GM12878 (cell line): Measurements from ENCODE around the gene MISP3.

ENCODE experiments used
- GATAD2B ChIP-seq: fragments of 450-650 bp; conservative IDR thresholded peaks from 2 replicates; pipeline ENCODE4 v1.6.1; 2017; ENCODE audit warnings: low read depth, mild to moderate bottlenecking, moderate library complexity
- MYC ChIP-seq: IDR thresholded peaks from 2 replicates; pipeline ENCODE4 v1.6.1; 2011; ENCODE audit warnings: mild to moderate bottlenecking, low read length, moderate library complexity, inconsistent platforms; ENCODE audit not compliant: insufficient read depth, insufficient replicate concordance, insufficient read length, severe bottlenecking
- NBN ChIP-seq: fragments of 450-650 bp; IDR thresholded peaks from 2 replicates; pipeline ENCODE4 v1.6.1; 2016
- RELA ChIP-seq: fragments of 450-650 bp; IDR thresholded peaks from 2 replicates; pipeline ENCODE4 v1.8.0; 2014; ENCODE audit warnings: borderline replicate concordance; ENCODE audit not compliant: partially characterized antibody
- ZNF384 ChIP-seq: IDR thresholded peaks from 2 replicates; pipeline ENCODE4 v1.6.1; 2012; ENCODE audit warnings: low read depth, mild to moderate bottlenecking, low read length, improper control_type of control experiment, borderline replicate concordance
- TF ChIP-seq, protein P1 (sequence below): IDR thresholded peaks from 2 replicates; pipeline ENCODE4 v1.6.1; 2012; ENCODE audit warnings: low read depth, low read length, improper control_type of control experiment
- TF ChIP-seq, protein P2 (sequence below), 3 experiments: IDR thresholded peaks in 2 of 3; conservative IDR thresholded peaks in 1 of 3; 2 replicates each; pipeline ENCODE4 v1.5.1; 2011; ENCODE audit warnings: low read depth in 3 of 3, low read length in 3 of 3, mild to moderate bottlenecking in 3 of 3, control low read depth in 2 of 3, moderate library complexity in 2 of 3, inconsistent platforms in 1 of 3, mixed read lengths in 1 of 3; ENCODE audit not compliant: control insufficient read depth in 2 of 3, insufficient read depth in 1 of 3; ENCODE audit errors: extremely low read depth in 1 of 3

DNA sequence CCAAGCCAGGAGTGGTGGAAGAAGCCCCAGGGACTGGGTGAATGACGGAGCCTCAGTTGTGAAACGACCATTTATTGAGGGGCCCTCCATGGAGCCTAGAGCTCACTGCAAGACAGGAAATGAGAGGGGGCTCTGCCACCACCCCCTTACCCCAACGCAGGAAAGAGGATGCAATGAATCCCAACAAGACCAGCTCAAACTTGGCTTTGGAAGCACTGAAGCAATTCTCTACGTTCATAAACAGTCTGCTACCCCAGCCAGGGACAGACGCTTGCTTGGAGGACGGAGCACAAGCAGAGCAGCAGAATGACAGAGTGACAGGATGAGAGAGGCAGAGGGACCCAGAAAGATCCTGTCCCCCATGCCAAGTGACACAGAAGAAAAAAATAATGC is 43.9 kb downstream of the MISP3 start:
- TF ChIP-seq GATAD2B (no peak), ZNF384 (no peak), MYC (no peak), NBN (no peak), RELA (no peak)
- TF ChIP-seq, protein P1, sequence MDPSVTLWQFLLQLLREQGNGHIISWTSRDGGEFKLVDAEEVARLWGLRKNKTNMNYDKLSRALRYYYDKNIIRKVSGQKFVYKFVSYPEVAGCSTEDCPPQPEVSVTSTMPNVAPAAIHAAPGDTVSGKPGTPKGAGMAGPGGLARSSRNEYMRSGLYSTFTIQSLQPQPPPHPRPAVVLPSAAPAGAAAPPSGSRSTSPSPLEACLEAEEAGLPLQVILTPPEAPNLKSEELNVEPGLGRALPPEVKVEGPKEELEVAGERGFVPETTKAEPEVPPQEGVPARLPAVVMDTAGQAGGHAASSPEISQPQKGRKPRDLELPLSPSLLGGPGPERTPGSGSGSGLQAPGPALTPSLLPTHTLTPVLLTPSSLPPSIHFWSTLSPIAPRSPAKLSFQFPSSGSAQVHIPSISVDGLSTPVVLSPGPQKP = no peak
- TF ChIP-seq, protein P2, sequence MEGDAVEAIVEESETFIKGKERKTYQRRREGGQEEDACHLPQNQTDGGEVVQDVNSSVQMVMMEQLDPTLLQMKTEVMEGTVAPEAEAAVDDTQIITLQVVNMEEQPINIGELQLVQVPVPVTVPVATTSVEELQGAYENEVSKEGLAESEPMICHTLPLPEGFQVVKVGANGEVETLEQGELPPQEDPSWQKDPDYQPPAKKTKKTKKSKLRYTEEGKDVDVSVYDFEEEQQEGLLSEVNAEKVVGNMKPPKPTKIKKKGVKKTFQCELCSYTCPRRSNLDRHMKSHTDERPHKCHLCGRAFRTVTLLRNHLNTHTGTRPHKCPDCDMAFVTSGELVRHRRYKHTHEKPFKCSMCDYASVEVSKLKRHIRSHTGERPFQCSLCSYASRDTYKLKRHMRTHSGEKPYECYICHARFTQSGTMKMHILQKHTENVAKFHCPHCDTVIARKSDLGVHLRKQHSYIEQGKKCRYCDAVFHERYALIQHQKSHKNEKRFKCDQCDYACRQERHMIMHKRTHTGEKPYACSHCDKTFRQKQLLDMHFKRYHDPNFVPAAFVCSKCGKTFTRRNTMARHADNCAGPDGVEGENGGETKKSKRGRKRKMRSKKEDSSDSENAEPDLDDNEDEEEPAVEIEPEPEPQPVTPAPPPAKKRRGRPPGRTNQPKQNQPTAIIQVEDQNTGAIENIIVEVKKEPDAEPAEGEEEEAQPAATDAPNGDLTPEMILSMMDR (IDR thresholded peaks at IDR 0.05 in 2 of 3, conservative IDR thresholded peaks at IDR 0.05 in 1 of 3; ENCODE audit: control insufficient read depth in 2 of 3, extremely low read depth in 1 of 3, insufficient read depth in 1 of 3, low read depth in 3 of 3, low read length in 3 of 3) = no peak
